Panc1 (cell line): ENCODE measurements around the gene DRC3. TPM values are rescaled to one million over a fixed set of nuclear protein-coding genes. Genes with fewer than 3 reads are reported as not detected.

ENCODE experiments used
- ATAC-seq: fragments of 200-7000 bp; cut with Tn5 transposase; 2 replicates; pipeline ENCODE4 v1.9.1; 2020; ENCODE audit warnings: mild to moderate bottlenecking, moderate library complexity
- BruUV-seq: library from RNA; stranded (reverse); fragments of 400-500 nt; replicated peaks from 2 replicates; lab custom pipeline; 2021; lab: Mats Ljungman, UMichigan
- CTCF ChIA-PET: fragments of 300-600 bp; sonication (Branson Sonifier 250); formaldehyde crosslinking; loops from one replicate; lab custom pipeline; 2022; ENCODE audit warnings: antibody characterized with exemption; lab: Charles Lee
- POLR2A ChIA-PET: fragments of 300-600 bp; sonication (Branson Sonifier 250); formaldehyde crosslinking; loops from one replicate; lab custom pipeline; 2022; ENCODE audit warnings: antibody characterized with exemption; lab: Charles Lee
- DNase-seq: peaks from one replicate; pipeline ENCODE4 v3.0.0-alpha.2; 2010; ENCODE audit warnings: low read depth, low spot score
- H3K27ac ChIP-seq: 2 replicates; pipeline ENCODE4 v1.5.1; 2011; ENCODE audit warnings: mild to moderate bottlenecking, low read length, inconsistent platforms
- H3K27me3 ChIP-seq: fragments of 200-500 bp; sonication (Bioruptor generic); 2 replicates; pipeline ENCODE4 v1.6.0; 2014; ENCODE audit warnings: low read length, inconsistent platforms; ENCODE audit not compliant: control insufficient read depth, insufficient read depth
- H3K36me3 ChIP-seq: fragments of 200-500 bp; sonication (Bioruptor generic); 2 replicates; pipeline ENCODE4 v1.5.1; 2014; ENCODE audit warnings: inconsistent platforms, mild to moderate bottlenecking, low read length, moderate library complexity; ENCODE audit not compliant: control insufficient read depth, insufficient read depth
- H3K4me1 ChIP-seq: 2 replicates; pipeline ENCODE4 v1.5.1; 2011; ENCODE audit warnings: inconsistent platforms, mild to moderate bottlenecking, low read length, moderate library complexity; ENCODE audit not compliant: control insufficient read depth, insufficient read depth
- H3K4me3 ChIP-seq, 2 experiments: 2 replicates each; pipeline ENCODE4 v1.5.1; 2011 to 2012; ENCODE audit warnings: low read depth in 2 of 2, low read length in 2 of 2, mild to moderate bottlenecking in 2 of 2, inconsistent platforms in 1 of 2, moderate library complexity in 1 of 2
- H3K9me3 ChIP-seq: fragments of 200-500 bp; sonication (Bioruptor generic); 2 replicates; pipeline ENCODE4 v1.5.1; 2014; ENCODE audit warnings: low read depth, mild to moderate bottlenecking, inconsistent platforms, low read length, moderate library complexity; ENCODE audit not compliant: control insufficient read depth, insufficient read depth
- POLR2AphosphoS5 ChIP-seq: IDR thresholded peaks from 2 replicates; pipeline ENCODE4 v1.6.1; 2012; ENCODE audit warnings: mild to moderate bottlenecking, low read depth, low read length, moderate library complexity
- SIN3A ChIP-seq: IDR thresholded peaks from 2 replicates; pipeline ENCODE4 v1.6.1; 2012; ENCODE audit warnings: low read depth, mild to moderate bottlenecking, low read length, moderate library complexity, borderline replicate concordance; ENCODE audit not compliant: insufficient read depth
- TCF7L2 ChIP-seq: IDR thresholded peaks from 2 replicates; pipeline ENCODE4 v1.6.1; 2011; ENCODE audit warnings: mild to moderate bottlenecking, low read depth, low read length, inconsistent platforms
- in situ Hi-C: cut with HindIII; loops from 2 replicates; pipeline ENCODE4 v1.10.0; 2016; ENCODE audit warnings: low sequenced_read_pairs, low pct_unique_long_range_greater_than_20kb
- intact Hi-C: fragments of 100-400 bp; cut with micrococcal nuclease; formaldehyde crosslinking; loops from one replicate; pipeline ENCODE4 v1.10.0; 2022; ENCODE audit not compliant: unreplicated experiment
- total RNA-seq: library from RNA; stranded (reverse); gene quantifications from one replicate; pipeline ENCODE4 v1.2.1, GENCODE V29; 2021; ENCODE audit not compliant: unreplicated experiment
- TF ChIP-seq, protein P1 (sequence below), 2 experiments: IDR thresholded peaks; 2 replicates each; pipeline ENCODE4 v1.6.1; 2011 to 2012; ENCODE audit warnings: low read depth in 2 of 2, control low read depth in 1 of 2, low read length in 1 of 2, mild to moderate bottlenecking in 1 of 2, moderate library complexity in 1 of 2; ENCODE audit not compliant: insufficient read depth in 1 of 2
- TF ChIP-seq, protein P2 (sequence below): fragments of 450-650 bp; IDR thresholded peaks from 2 replicates; pipeline ENCODE4 v1.5.1; 2017; ENCODE audit warnings: mild to moderate bottlenecking

Gene DRC3
- total RNA-seq, 1 experiment from 2014 or later = 3.6 TPM

DNA sequence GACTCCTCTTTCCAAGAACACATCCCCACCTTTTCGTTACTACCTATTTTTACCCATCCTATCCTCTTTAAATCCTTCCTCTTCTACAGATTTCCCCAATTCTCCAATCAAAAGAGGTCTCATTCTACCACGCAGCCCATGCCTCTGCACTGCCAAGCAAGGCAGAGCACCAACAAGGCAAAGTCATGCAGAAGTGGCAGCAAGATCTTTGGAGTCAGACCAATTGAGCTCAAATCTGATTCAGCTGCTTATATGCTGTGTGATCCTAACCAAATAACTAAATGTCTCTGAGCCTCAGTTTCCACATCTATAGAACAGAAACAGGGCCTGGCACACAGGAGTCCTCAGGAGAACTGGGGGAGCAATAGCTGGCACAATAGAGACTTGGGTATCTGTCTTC is 41.5 kb upstream of the DRC3 start:
- H3K4me1 ChIP-seq = peaks cover 66% of the 10 kb centered on the region

DNA sequence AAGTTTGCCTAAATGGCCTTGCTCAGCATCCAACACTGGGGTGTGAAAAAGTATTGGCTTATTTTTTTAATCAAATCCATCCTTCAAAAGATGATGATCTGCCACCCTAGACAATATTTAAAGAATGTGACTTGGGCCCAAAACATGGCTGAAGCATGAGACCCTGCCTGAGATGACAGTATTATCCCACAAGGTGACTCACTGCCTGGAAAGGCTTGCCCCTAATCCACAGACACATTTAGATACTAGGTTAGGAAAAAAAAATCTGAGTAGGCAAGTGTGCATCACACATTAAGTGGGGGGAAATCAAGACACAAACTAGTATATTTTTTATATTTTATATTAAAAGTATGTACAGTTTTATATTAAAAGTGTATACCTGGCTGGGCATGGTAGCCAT is 38.9 kb upstream of the DRC3 start:
- peaks cover 84% of the 10 kb centered on the region for H3K4me1 ChIP-seq
- DNase-seq (no peak), ATAC-seq (no peak)
- BruUV-seq = no TSS peak
- no peak overlapping the region for H3K4me3 ChIP-seq
- POLR2A ChIA-PET = no interaction called here
- in situ Hi-C loops (no loop called here), intact Hi-C loops (no loop called here)
- peak overlapping the region; percentile 7; the same call in 1 of the 2 replicates for H3K27ac ChIP-seq
- H3K36me3 ChIP-seq = no peaks in the 10 kb centered on the region
- CTCF ChIA-PET = no interaction called here
- TF ChIP-seq, protein P1, sequence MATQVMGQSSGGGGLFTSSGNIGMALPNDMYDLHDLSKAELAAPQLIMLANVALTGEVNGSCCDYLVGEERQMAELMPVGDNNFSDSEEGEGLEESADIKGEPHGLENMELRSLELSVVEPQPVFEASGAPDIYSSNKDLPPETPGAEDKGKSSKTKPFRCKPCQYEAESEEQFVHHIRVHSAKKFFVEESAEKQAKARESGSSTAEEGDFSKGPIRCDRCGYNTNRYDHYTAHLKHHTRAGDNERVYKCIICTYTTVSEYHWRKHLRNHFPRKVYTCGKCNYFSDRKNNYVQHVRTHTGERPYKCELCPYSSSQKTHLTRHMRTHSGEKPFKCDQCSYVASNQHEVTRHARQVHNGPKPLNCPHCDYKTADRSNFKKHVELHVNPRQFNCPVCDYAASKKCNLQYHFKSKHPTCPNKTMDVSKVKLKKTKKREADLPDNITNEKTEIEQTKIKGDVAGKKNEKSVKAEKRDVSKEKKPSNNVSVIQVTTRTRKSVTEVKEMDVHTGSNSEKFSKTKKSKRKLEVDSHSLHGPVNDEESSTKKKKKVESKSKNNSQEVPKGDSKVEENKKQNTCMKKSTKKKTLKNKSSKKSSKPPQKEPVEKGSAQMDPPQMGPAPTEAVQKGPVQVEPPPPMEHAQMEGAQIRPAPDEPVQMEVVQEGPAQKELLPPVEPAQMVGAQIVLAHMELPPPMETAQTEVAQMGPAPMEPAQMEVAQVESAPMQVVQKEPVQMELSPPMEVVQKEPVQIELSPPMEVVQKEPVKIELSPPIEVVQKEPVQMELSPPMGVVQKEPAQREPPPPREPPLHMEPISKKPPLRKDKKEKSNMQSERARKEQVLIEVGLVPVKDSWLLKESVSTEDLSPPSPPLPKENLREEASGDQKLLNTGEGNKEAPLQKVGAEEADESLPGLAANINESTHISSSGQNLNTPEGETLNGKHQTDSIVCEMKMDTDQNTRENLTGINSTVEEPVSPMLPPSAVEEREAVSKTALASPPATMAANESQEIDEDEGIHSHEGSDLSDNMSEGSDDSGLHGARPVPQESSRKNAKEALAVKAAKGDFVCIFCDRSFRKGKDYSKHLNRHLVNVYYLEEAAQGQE (IDR thresholded peaks at IDR 0.05; ENCODE audit: insufficient read depth in 1 of 2, low read depth in 2 of 2, low read length in 1 of 2) = no peak
- TF ChIP-seq TCF7L2 (no peak), SIN3A (no peak), POLR2AphosphoS5 (no peak)
- TF ChIP-seq, protein P2, sequence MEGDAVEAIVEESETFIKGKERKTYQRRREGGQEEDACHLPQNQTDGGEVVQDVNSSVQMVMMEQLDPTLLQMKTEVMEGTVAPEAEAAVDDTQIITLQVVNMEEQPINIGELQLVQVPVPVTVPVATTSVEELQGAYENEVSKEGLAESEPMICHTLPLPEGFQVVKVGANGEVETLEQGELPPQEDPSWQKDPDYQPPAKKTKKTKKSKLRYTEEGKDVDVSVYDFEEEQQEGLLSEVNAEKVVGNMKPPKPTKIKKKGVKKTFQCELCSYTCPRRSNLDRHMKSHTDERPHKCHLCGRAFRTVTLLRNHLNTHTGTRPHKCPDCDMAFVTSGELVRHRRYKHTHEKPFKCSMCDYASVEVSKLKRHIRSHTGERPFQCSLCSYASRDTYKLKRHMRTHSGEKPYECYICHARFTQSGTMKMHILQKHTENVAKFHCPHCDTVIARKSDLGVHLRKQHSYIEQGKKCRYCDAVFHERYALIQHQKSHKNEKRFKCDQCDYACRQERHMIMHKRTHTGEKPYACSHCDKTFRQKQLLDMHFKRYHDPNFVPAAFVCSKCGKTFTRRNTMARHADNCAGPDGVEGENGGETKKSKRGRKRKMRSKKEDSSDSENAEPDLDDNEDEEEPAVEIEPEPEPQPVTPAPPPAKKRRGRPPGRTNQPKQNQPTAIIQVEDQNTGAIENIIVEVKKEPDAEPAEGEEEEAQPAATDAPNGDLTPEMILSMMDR = no peak
- no peaks in the 10 kb centered on the region for H3K27me3 ChIP-seq
- no peaks in the 10 kb centered on the region for H3K9me3 ChIP-seq

More for the DNA sequence above, 41.5 kb upstream of the DRC3 start:
- no peak overlapping the region for H3K4me3 ChIP-seq
- ATAC-seq = no peak
- H3K36me3 ChIP-seq = no peaks in the 10 kb centered on the region
- H3K9me3 ChIP-seq = no peaks in the 10 kb centered on the region
- BruUV-seq = no TSS peak
- in situ Hi-C loops (no loop called here), intact Hi-C loops (no loop called here)
- H3K27ac ChIP-seq = peak overlapping the region; percentile 2; the same call in 1 of the 2 replicates
- H3K27me3 ChIP-seq = no peaks in the 10 kb centered on the region
- CTCF ChIA-PET = no interaction called here
- POLR2A ChIA-PET = no interaction called here
- TF ChIP-seq POLR2AphosphoS5 (no peak), SIN3A (no peak), TCF7L2 (no peak)
- TF ChIP-seq, protein P1 (IDR thresholded peaks at IDR 0.05; ENCODE audit: insufficient read depth in 1 of 2, low read depth in 2 of 2, low read length in 1 of 2) = no peak
- TF ChIP-seq, protein P2 = no peak
- no peak for DNase-seq
